HEK293 (cell line): ENCODE measurements around the gene BICRAL.

Experiments
- CTCF ChIA-PET: fragments of 350-600 bp; formaldehyde crosslinking; extraction: SDS; loops from one replicate; lab custom pipeline; 2021; ENCODE audit warnings: antibody characterized with exemption; lab: Yijun Ruan, JAX
- POLR2A ChIA-PET: fragments of 300-600 bp; formaldehyde crosslinking; extraction: SDS; loops from one replicate; lab custom pipeline; 2020; ENCODE audit warnings: antibody characterized with exemption, inconsistent platforms; lab: Yijun Ruan, JAX
- H3K27ac ChIP-seq: fragments of 200-500 bp; sonication (Bioruptor generic); 2 replicates; pipeline ENCODE4 v1.5.1; 2014; ENCODE audit warnings: low read depth, low read length, control low read depth, inconsistent platforms; ENCODE audit errors: extremely low read depth
- H3K36me3 ChIP-seq, 2 experiments: fragments of 200-500 bp in 1 of 2; sonication (Bioruptor generic) in 1 of 2; 1 replicate in 1 of 2; 2 replicates in 1 of 2; pipeline ENCODE4 v1.5.1; 2014 to 2017; ENCODE audit warnings: inconsistent platforms in 2 of 2, low read length in 2 of 2; ENCODE audit not compliant: control insufficient read depth in 2 of 2, insufficient read depth in 1 of 2
- H3K4me1 ChIP-seq: fragments of 200-500 bp; sonication (Bioruptor generic); 2 replicates; pipeline ENCODE4 v1.5.1; 2014; ENCODE audit warnings: mild to moderate bottlenecking, low read length, inconsistent platforms; ENCODE audit not compliant: control insufficient read depth, insufficient read depth
- H3K4me3 ChIP-seq: 2 replicates; pipeline ENCODE4 v1.5.1; 2011; ENCODE audit warnings: low read depth, mild to moderate bottlenecking, control low read depth, low read length, moderate library complexity
- H3K9me3 ChIP-seq: fragments of 200-500 bp; sonication (Bioruptor generic); 2 replicates; pipeline ENCODE4 v1.5.1; 2014; ENCODE audit warnings: low read depth, low read length, inconsistent platforms; ENCODE audit not compliant: control insufficient read depth, insufficient read depth
- FEZF1 ChIP-seq: fragments of 450-650 bp; formaldehyde crosslinking; IDR thresholded peaks from 2 replicates; pipeline ENCODE4 v1.5.1; 2016; ENCODE audit warnings: missing biosample characterization, missing genetic modification characterization
- GLIS1 ChIP-seq: fragments of 450-650 bp; formaldehyde crosslinking; IDR thresholded peaks from 2 replicates; pipeline ENCODE4 v1.5.1; 2016; ENCODE audit warnings: missing biosample characterization, missing genetic modification characterization
- IKZF3 ChIP-seq: fragments of 450-650 bp; IDR thresholded peaks from 2 replicates; pipeline ENCODE4 v1.5.0; 2018; ENCODE audit warnings: missing biosample characterization, mild to moderate bottlenecking, missing genetic modification characterization, moderate library complexity
- KLF17 ChIP-seq: fragments of 450-650 bp; formaldehyde crosslinking; IDR thresholded peaks from 2 replicates; pipeline ENCODE4 v1.5.1; 2016; ENCODE audit warnings: missing biosample characterization, missing genetic modification characterization
- PATZ1 ChIP-seq: fragments of 450-650 bp; formaldehyde crosslinking; IDR thresholded peaks from 2 replicates; pipeline ENCODE4 v1.5.1; 2016; ENCODE audit warnings: missing biosample characterization, missing genetic modification characterization
- PRDM10 ChIP-seq: fragments of 450-650 bp; formaldehyde crosslinking; IDR thresholded peaks from 2 replicates; pipeline ENCODE4 v1.5.1; 2016; ENCODE audit warnings: missing biosample characterization, missing genetic modification characterization
- SP3 ChIP-seq: fragments of 450-650 bp; formaldehyde crosslinking; IDR thresholded peaks from 2 replicates; pipeline ENCODE4 v1.5.1; 2016; ENCODE audit warnings: missing biosample characterization, missing genetic modification characterization
- YY1 ChIP-seq: fragments of 450-650 bp; formaldehyde crosslinking; IDR thresholded peaks from 2 replicates; pipeline ENCODE4 v1.5.1; 2018; ENCODE audit warnings: missing biosample characterization, missing genetic modification characterization
- YY2 ChIP-seq: fragments of 450-650 bp; formaldehyde crosslinking; IDR thresholded peaks from 2 replicates; pipeline ENCODE4 v1.5.1; 2016; ENCODE audit warnings: missing biosample characterization, missing genetic modification characterization
- ZBTB20 ChIP-seq: fragments of 450-650 bp; formaldehyde crosslinking; IDR thresholded peaks from 2 replicates; pipeline ENCODE4 v1.5.1; 2016; ENCODE audit warnings: missing biosample characterization, missing genetic modification characterization
- ZBTB26 ChIP-seq: fragments of 450-650 bp; formaldehyde crosslinking; optimal IDR thresholded peaks from 2 replicates; pipeline ENCODE3; 2016; ENCODE audit warnings: missing biosample characterization, mild to moderate bottlenecking, missing genetic modification characterization
- ZBTB48 ChIP-seq: fragments of 450-650 bp; formaldehyde crosslinking; IDR thresholded peaks from 2 replicates; pipeline ENCODE4 v1.5.1; 2016; ENCODE audit warnings: missing biosample characterization, missing genetic modification characterization
- ZFP41 ChIP-seq: fragments of 450-650 bp; formaldehyde crosslinking; IDR thresholded peaks from 2 replicates; pipeline ENCODE4 v1.5.1; 2016; ENCODE audit warnings: missing biosample characterization, missing genetic modification characterization, borderline replicate concordance
- ZNF132 ChIP-seq: fragments of 450-650 bp; formaldehyde crosslinking; IDR thresholded peaks from 2 replicates; pipeline ENCODE4 v1.5.1; 2017; ENCODE audit warnings: missing biosample characterization, missing genetic modification characterization, borderline replicate concordance
- ZNF202 ChIP-seq: fragments of 450-650 bp; formaldehyde crosslinking; IDR thresholded peaks from 2 replicates; pipeline ENCODE4 v1.5.1; 2016; ENCODE audit warnings: missing biosample characterization, missing genetic modification characterization, borderline replicate concordance
- ZNF211 ChIP-seq: fragments of 450-650 bp; formaldehyde crosslinking; IDR thresholded peaks from 2 replicates; pipeline ENCODE4 v1.5.1; 2016; ENCODE audit warnings: low read depth, missing biosample characterization, missing genetic modification characterization
- ZNF23 ChIP-seq: fragments of 450-650 bp; formaldehyde crosslinking; IDR thresholded peaks from 2 replicates; pipeline ENCODE4 v1.5.1; 2016; ENCODE audit warnings: missing biosample characterization, missing genetic modification characterization, borderline replicate concordance
- ZNF280C ChIP-seq: fragments of 450-650 bp; formaldehyde crosslinking; IDR thresholded peaks from 2 replicates; pipeline ENCODE4 v1.5.1; 2016; ENCODE audit warnings: missing biosample characterization, missing genetic modification characterization
- ZNF362 ChIP-seq: fragments of 450-650 bp; formaldehyde crosslinking; IDR thresholded peaks from 2 replicates; pipeline ENCODE4 v1.5.1; 2016; ENCODE audit warnings: missing biosample characterization, missing genetic modification characterization
- ZNF423 ChIP-seq: fragments of 450-650 bp; formaldehyde crosslinking; IDR thresholded peaks from 2 replicates; pipeline ENCODE4 v1.5.1; 2016; ENCODE audit warnings: missing biosample characterization, missing genetic modification characterization
- ZNF48 ChIP-seq: fragments of 450-650 bp; formaldehyde crosslinking; IDR thresholded peaks from 2 replicates; pipeline ENCODE4 v1.5.1; 2016; ENCODE audit warnings: missing biosample characterization, missing genetic modification characterization
- ZNF501 ChIP-seq: fragments of 450-650 bp; formaldehyde crosslinking; IDR thresholded peaks from 2 replicates; pipeline ENCODE4 v1.5.1; 2016; ENCODE audit warnings: missing biosample characterization, missing genetic modification characterization
- ZNF626 ChIP-seq: fragments of 450-650 bp; sonication (Bioruptor Pico); formaldehyde crosslinking; IDR thresholded peaks from 2 replicates; pipeline ENCODE4 v1.5.1; 2018; ENCODE audit warnings: missing biosample characterization, missing genetic modification characterization, inconsistent platforms

BICRAL gene

GRCh38 chr6:42783177-42783875 lies 1.5 kb downstream of the BICRAL start (continued):
- TF ChIP-seq ZNF280C (no peak), YY2 (tag by site-specific recombination) (peak; percentile 77), ZNF626 (tag by site-specific recombination) (0 out of 2 replicates have a peak, but pooled peaks have one; percentile 35), ZFP41 (no peak), ZBTB48 (tag by site-specific recombination) (peak; percentile 23; the same call in 1 of the 2 replicates), ZBTB26 (tag by site-specific recombination) (peak; percentile 79), YY1 (tag by site-specific recombination) (peak; percentile 95), ZNF48 (tag by site-specific recombination) (no peak), ZNF423 (tag by site-specific recombination) (no peak), ZNF501 (tag by site-specific recombination) (peak; percentile 87), ZNF362 (tag by site-specific recombination) (no peak), PRDM10 (tag by site-specific recombination) (peak; percentile 40; the same call in 1 of the 2 replicates)

GRCh38 chr6:42783876-42784642 lies 2.2 kb downstream of the BICRAL start:
- H3K4me3 ChIP-seq = peak overlapping the region; percentile 98
- ChIA-PET CTCF (interaction anchor here (0.6 to 2.8 kb wide), 5 partner anchors 32 to 122 kb away, joined by 3 to 9 read pairs (median 3); no protein-coding TSS in a partner anchor), POLR2A (interaction anchor here (0.6 to 16.3 kb wide), 5 partner anchors 25 to 100 kb away, joined by 3 to 316 read pairs (median 5); partner anchors contain the start of gene TBCC)
- H3K4me1 ChIP-seq = peaks cover 10% of the 10 kb centered on the region; the same call in 1 of the 2 replicates
- H3K36me3 ChIP-seq = no peaks in the 10 kb centered on the region
- H3K27ac ChIP-seq = peak overlapping the region; percentile 100
- H3K9me3 ChIP-seq = no peaks in the 10 kb centered on the region
- TF ChIP-seq ZNF132 (tag by site-specific recombination) (no peak), ZNF211 (no peak), IKZF3 (tag by site-specific recombination) (no peak), ZNF202 (tag by site-specific recombination) (no peak), KLF17 (no peak), GLIS1 (no peak), FEZF1 (tag by site-specific recombination) (no peak), SP3 (tag by site-specific recombination) (no peak), PATZ1 (tag by site-specific recombination) (no peak), ZNF23 (tag by site-specific recombination) (no peak), ZBTB20 (tag by site-specific recombination) (no peak)
